Mesothelial cell of epicardium (in vitro differentiated cells): Measurements from ENCODE around the gene ETHE1. TPM values are rescaled to one million over a fixed set of nuclear protein-coding genes. Genes with fewer than 3 reads are reported as not detected.
A peak's percentile ranks its signal among the peaks of the same experiment; 100 is the strongest.

Source experiments
- DNase-seq, 2 experiments: peaks; one replicate each; pipeline ENCODE4 v3.0.0; 2021; ENCODE audit warnings: low spot score in 2 of 2; ENCODE audit not compliant: unreplicated experiment in 2 of 2
- H3K27ac Mint-ChIP-seq: 2 replicates; pipeline ENCODE4 v1.8.0; 2021; ENCODE audit warnings: mixed read lengths
- H3K27me3 Mint-ChIP-seq: 2 replicates; pipeline ENCODE4 v1.8.0; 2021; ENCODE audit warnings: low read depth, mixed read lengths
- H3K36me3 Mint-ChIP-seq: 2 replicates; pipeline ENCODE4 v1.8.0; 2021; ENCODE audit warnings: mixed read lengths
- H3K4me1 Mint-ChIP-seq: 2 replicates; pipeline ENCODE4 v1.8.0; 2021; ENCODE audit warnings: mixed read lengths
- H3K4me3 Mint-ChIP-seq: 2 replicates; pipeline ENCODE4 v1.8.0; 2021; ENCODE audit warnings: mild to moderate bottlenecking, moderate library complexity, mixed read lengths
- H3K9me3 Mint-ChIP-seq: 2 replicates; pipeline ENCODE4 v1.8.0; 2021; ENCODE audit warnings: mixed read lengths
- CTCF ChIP-seq: fragments of 200-600 bp; sonication (generic); IDR thresholded peaks from one replicate; pipeline ENCODE4 v1.5.0; 2021; ENCODE audit warnings: antibody characterized with exemption; ENCODE audit not compliant: unreplicated experiment
- total RNA-seq: library from RNA; stranded (reverse); gene quantifications from 3 replicates; pipeline ENCODE4 v1.2.1, GENCODE V29; 2021

ETHE1 gene
- total RNA-seq, 1 donor from 2014 or later, result 27.9 TPM

DNA sequence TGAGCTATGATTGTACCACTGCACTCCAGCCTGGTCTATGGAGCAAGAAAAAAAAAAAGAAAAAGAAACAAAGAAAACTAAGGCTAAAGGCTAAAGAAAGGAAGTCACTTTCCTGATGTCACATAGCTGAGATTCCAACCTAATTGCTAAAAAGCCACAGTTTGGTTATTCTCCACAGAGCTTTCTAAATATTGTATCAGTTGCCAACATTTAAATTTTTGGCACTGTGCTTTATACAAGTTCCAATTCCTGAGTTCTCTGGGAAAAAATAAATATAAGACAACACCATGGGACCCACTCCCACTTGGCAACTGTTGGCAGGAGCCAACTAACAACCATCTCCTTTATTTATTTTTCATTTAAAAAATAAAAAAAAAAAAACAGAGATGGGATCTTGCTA is 50.4 kb downstream of the ETHE1 start:
- no peaks in the 10 kb centered on the region for H3K27me3 Mint-ChIP-seq
- peaks cover 10% of the 10 kb centered on the region for H3K36me3 Mint-ChIP-seq
- H3K4me3 Mint-ChIP-seq, result no peak overlapping the region
- H3K27ac Mint-ChIP-seq, result no peak overlapping the region
- no peak for DNase-seq
- TF ChIP-seq CTCF, result no peak
- H3K9me3 Mint-ChIP-seq, result peaks cover 3% of the 10 kb centered on the region
- peaks cover 7% of the 10 kb centered on the region for H3K4me1 Mint-ChIP-seq

DNA sequence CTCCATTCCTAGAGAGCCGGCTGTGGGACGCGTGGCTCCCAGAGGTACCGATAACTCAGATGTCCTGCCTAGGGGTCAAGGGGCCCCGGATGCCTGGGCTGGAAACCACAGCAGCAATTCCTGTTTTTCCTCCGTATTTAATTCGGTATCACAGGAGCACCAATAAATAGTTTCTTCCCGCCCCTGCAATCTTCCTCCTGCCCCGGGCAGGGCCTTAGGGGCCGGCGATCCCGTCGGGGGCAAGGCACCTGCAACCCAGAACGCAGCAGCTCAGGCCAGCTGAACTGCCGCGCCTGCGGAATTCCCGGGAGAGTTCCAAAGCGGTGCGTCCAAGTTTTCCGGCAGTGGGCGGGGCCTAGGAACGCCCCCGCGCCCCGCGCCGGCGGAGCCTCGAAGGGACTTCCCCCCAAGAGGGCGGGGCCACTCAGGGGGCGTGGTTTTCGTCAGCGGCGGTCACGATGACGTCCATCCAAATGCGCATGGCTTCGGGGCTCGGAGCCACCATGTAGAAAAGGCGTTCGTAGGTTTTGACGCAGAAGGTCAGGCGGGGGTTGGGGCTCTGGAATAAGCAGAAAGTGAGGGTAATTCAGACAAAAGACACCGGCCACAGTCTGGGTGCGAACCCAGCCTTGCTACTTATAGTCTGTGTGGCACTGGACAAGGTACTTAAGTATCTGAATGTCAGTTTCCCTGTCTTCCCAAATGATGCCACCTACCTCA is 51.9 kb downstream of the ETHE1 start:
- no peaks in the 10 kb centered on the region for H3K27me3 Mint-ChIP-seq
- peaks cover 10% of the 10 kb centered on the region for H3K36me3 Mint-ChIP-seq
- peaks cover 16% of the 10 kb centered on the region for H3K4me1 Mint-ChIP-seq
- H3K9me3 Mint-ChIP-seq, result peaks cover 3% of the 10 kb centered on the region
- DNase-seq, result peak; percentile 95 to 98
- peak overlapping the region; percentile 68 for H3K4me3 Mint-ChIP-seq
- no peak for TF ChIP-seq CTCF
- H3K27ac Mint-ChIP-seq, result peak overlapping the region; percentile 97

GRCh38 chr19:43474487-43474886 is 52.5 kb downstream of the ETHE1 start:
- Mint-ChIP-seq H3K27me3 (no peaks in the 10 kb centered on the region), H3K27ac (no peak overlapping the region), H3K4me1 (peaks cover 17% of the 10 kb centered on the region), H3K9me3 (peaks cover 3% of the 10 kb centered on the region), H3K4me3 (no peak overlapping the region), H3K36me3 (peaks cover 9% of the 10 kb centered on the region)
- no peak for DNase-seq
- no peak for TF ChIP-seq CTCF

DNA sequence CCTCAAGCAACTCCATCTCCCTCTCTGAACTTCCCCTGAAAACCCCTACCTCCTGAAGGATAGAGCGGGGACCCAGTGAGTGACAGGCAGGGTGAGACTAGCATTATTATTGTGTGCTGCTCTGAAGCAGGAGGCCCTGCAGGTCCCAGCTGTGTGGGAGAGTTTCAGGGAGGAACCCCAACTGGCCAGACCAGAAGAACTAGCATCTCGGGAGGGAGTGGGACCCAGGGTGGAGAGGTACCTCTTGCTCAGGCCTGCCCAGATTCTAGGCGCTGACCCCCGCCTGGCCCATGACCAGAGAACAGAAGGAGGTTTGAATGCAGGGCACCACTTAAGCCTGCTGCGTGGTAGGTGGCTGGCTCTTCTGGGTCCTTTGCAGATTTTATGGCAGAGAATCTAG is 55.9 kb downstream of the ETHE1 start:
- H3K4me1 Mint-ChIP-seq, result peaks cover 17% of the 10 kb centered on the region
- no peak for DNase-seq
- H3K27ac Mint-ChIP-seq, result peak overlapping the region; percentile 64
- H3K27me3 Mint-ChIP-seq, result peaks cover 1% of the 10 kb centered on the region
- TF ChIP-seq CTCF, result no peak
- peaks cover 3% of the 10 kb centered on the region for H3K9me3 Mint-ChIP-seq
- H3K36me3 Mint-ChIP-seq, result peaks cover 2% of the 10 kb centered on the region
- H3K4me3 Mint-ChIP-seq, result no peak overlapping the region

GRCh38 chr19:43470288-43470687 is 56.7 kb downstream of the ETHE1 start:
- H3K9me3 Mint-ChIP-seq, result no peaks in the 10 kb centered on the region
- H3K4me3 Mint-ChIP-seq, result no peak overlapping the region
- H3K36me3 Mint-ChIP-seq, result no peaks in the 10 kb centered on the region
- TF ChIP-seq CTCF, result no peak
- H3K27ac Mint-ChIP-seq, result peak overlapping the region; percentile 44
- H3K4me1 Mint-ChIP-seq, result peaks cover 14% of the 10 kb centered on the region
- no peak for DNase-seq
- H3K27me3 Mint-ChIP-seq, result peaks cover 8% of the 10 kb centered on the region

- Mint-ChIP-seq H3K4me3 (no peak overlapping the region), H3K36me3 (no peaks in the 10 kb centered on the region), H3K4me1 (peaks cover 14% of the 10 kb centered on the region), H3K27ac (no peak overlapping the region), H3K9me3 (no peaks in the 10 kb centered on the region), H3K27me3 (peaks cover 13% of the 10 kb centered on the region)
- no peak for TF ChIP-seq CTCF
- no peak for DNase-seq
Observed at GRCh38 chr19:43469160-43469480, 57.9 kb downstream of the ETHE1 start.
